ENCODE data around the gene GAS6.
"Not testable (repeated sequence)": the region's sequence is repeated elsewhere in the genome, so short reads cannot be mapped to it uniquely, and the experiment has no call there.

GAS6 gene

GRCh38 chr13:113886561-113887112 is 22.8 kb upstream of the GAS6 start:
- DNase-seq, result no peak

GRCh38 chr13:113884821-113885220 is 20.9 kb upstream of the GAS6 start:
- DNase-seq, result no peak

DNA sequence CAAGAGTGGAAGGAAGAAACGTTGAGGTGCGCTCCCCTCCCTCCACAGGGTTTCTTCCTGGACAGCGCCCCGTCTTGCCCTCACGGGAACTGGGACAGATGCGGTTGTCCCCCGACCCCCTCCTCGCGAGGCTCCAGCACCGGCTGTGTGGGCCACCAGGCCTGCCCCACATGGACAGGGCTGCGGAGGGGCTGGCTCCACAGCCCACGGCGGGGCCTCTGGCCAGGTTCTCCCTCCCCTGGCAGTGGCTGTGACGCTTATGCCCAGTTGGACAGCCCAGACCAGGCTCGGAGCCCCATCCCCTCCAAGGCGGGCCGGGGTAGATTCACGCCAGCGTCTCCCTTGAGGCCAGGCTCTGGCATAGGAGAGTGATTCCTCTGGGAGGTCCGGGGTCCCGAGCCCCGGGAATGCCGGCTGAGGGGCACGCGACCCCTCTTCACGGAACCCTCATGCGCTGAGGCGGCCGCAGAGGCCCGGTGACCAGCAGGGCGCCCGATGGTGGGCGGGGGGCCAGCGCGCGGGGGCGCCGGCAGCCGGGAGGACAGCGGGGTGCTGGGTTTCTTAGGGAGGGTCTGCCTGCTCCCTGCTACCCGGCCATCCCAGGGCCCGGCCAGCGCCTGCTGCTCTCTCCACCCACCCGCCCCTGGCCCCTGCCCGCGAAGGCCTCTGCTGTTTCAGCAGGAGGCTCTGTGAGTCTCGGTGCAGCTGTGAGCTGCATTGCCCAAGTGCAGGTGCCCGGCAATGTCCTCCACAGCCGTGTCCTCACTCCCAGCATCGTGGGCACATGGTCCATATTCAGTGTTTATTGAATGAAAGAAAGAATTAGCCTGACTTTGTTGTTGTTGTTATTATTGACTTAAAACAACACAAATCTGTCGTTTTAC is 20.3 kb upstream of the GAS6 start:
- DNase-seq, result no peak

DNA sequence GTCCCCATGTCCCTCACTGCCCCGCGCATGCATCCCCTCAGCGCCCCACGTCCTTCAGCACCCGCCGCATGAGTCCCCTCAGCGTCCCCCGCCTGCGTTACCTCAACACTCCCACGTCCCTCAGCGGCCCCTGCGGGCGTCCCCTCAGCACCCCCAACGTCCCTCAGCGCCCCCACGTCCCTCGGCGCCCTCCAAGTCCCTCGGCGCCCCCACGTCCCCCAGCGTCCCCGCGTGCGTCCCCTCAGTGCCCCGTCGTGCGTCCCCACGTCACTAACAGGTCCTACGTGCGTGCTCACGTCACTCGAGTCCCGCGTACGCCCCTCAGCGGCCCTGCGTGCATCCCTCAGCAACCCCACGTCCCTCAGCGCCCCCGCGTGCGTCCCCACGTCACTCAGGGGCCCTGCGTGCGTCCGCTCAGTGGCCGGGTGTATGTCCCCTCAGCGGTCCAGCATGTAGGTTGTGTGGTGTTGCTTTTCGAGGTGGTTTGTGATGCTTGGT is 19.5 kb upstream of the GAS6 start:
- DNase-seq, result no peak

DNA sequence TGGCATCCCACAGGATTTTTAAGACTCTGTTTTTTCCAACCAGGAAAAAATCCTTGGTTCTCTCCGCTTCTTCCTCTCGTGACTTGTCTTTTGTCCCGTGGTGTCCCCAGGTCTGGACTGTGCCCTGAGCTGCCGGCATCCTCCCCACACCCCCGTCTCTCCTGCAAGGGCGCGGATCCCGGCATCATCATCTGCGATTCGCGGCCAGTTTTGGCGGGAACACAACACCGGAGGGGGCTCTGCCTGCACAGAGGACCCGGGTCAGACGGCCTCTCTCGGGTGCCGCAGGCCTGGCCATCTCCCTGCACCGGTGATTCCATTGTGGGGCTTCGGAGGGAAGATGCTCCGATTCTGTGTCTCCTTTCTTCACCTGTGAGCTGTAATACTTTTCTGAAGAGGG is 18.8 kb upstream of the GAS6 start:
- DNase-seq, result no peak

- DNase-seq, result no peak
Observed at GRCh38 chr13:113882267-113882630, 18.4 kb upstream of the GAS6 start.

- no peak for DNase-seq
Observed at GRCh38 chr13:113881614-113882266, 17.9 kb upstream of the GAS6 start.

GRCh38 chr13:113880651-113881611 is 17.1 kb upstream of the GAS6 start:
- DNase-seq, result no peak

- DNase-seq, result no peak
Observed at GRCh38 chr13:113879494-113880360, 15.9 kb upstream of the GAS6 start.

- DNase-seq, result no peak
Observed at GRCh38 chr13:113879017-113879416, 15.1 kb upstream of the GAS6 start.

DNA sequence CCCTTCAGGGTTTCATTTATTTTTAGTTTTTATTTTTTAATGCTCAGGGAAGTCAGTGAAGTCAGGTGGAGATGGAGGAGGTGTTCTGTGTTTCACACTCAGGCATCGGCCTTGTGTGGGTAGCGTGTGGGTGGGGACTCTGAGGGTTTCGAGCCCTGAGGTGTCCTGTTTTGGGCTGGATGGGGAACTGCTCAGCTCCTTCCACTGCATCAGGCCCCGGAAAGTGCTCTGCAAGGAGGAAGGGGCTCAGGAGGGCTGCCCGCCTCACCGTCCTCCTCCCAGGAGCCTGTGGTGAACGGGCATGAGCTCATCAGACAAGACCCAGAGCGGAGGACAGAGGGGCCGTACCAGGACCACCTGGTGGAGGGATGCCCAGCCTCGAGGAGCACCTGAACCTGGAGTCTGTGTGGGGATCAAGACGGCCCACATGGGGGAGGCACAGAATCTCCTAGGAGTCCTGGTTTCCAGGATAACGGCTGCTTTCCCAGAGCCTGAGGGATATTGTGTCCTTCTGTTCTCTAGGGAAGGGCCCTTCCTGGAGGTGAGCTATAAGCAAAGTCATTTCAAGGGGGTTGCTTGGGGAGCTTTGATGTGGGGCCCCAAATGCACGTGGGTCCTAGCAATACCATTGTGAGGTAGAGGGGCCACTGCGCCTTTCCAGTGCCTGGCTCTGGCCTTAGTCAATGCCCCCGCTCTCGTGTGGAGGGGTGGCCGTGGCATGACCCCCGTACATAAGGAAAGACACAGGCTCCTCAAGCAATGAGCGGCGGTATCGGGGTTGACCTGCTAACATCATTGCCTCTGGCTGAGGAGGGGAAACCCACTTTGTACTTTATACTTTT is 13.5 kb upstream of the GAS6 start:
- DNase-seq, result no peak

- DNase-seq, result no peak
Observed at GRCh38 chr13:113876346-113877148, 12.7 kb upstream of the GAS6 start.

- no peak for DNase-seq
Observed at GRCh38 chr13:113875837-113876281, 12.0 kb upstream of the GAS6 start.

DNA sequence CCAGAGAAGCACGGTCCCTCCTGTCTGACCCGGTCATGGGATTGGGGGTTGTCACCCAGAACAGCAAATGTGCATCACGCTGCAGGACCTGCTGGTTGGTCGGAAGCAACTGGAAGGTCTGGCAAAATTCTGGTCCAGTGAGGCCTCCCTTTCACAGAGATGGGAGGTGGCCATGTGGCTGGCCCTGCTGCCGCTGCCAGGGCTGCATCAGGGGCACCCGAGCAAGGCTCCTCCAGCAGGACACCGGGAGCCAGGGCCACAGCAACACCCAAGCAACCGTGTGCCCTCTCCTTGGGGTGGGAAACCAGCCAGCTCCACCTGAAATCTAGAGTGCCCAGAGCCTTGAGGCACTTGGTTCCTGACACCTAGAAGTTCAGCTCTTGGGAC is 11.5 kb upstream of the GAS6 start:
- DNase-seq, result no peak

DNA sequence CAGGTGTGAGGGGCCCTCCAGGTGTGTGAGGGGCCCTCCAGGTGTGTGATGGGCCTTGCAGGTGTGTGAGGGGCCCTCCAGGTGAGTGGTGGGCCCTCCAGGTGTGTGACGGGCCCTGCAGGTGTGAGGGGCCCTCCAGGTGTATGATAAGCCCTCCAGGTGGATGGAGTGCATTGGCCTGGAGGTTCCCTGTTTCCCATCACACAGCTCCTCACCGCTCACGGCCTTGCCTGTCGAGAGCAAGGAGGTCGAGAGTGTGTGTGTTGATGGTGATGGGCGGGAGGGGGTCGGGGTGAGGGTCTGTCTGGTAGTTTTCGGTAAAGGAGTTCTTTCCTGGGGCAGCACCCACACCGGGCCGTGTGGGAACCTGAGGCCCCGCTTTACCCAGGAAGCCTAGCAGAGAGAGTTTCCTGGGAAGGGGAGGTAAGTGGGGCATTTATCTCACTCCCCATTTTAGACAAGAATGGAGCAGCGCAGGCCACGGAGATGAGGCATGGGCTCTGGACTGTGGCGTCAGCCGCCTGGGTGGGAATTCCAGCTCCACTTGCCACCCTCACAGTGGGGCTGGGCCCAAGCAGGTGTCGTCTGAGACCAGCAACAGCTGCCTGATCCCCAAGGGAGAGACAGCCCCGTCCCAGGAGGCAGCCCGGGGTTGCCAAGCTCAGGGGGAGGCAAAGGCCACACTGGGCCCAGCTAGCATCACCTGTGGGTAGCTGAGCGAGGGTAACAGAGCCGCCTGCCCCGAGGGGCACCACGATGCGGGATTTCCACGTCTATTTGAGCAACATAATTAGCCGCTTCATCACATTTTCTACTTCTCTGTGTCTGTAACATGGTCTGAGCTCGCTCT is 10.9 kb upstream of the GAS6 start:
- no peak for DNase-seq

DNA sequence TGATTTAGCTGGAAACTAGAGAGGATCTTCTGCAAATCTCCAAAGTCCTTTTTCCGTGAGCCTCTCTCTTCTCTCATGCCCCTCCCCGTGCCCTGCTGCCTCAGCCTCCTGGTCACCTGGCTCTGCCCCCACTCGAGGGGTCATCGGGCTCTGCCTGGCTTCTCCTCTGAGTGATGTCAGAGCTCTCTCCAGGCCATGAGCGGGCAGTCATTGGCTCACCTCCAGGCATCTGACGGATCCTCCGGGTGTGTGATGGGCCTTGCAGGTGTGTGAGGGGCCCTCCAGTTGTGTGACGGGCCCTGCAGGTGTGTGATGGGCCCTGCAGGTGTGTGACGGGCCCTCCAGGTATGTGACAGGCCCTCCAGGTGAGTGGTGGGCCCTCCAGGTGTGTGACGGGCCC is 10.3 kb upstream of the GAS6 start:
- DNase-seq, result no peak

- no peak for DNase-seq
Observed at GRCh38 chr13:113869263-113869662, 5.4 kb upstream of the GAS6 start.

GRCh38 chr13:113867913-113868312 is 4.0 kb upstream of the GAS6 start:
- not testable (repeated sequence) for DNase-seq

GRCh38 chr13:113865427-113865826 is 1.6 kb upstream of the GAS6 start:
- DNase-seq, result no peak

Data from AML-193 (cell line).